ENCODE measurements around the gene ZBTB4. TPM values are rescaled to one million over a fixed set of nuclear protein-coding genes. Genes with fewer than 3 reads are reported as not detected.

Gene ZBTB4
- polyA plus RNA-seq = 8.0 and 9.2 TPM in 2 replicates
- 19.2 and 20.3 TPM in 2 replicates for polyA minus RNA-seq

- no peaks in the 10 kb centered on the region for H3F3A ChIP-seq (ENCODE audit: insufficient read depth, low read length, poor library complexity, severe bottlenecking)
- H3K9me3 ChIP-seq (ENCODE audit: low read length) = no peaks in the 10 kb centered on the region
- H3K9ac ChIP-seq (ENCODE audit: low read length) = peak within 1 kb of the TSS; percentile 98
- no peaks in the 10 kb centered on the region for H3K27me3 ChIP-seq (ENCODE audit: insufficient read depth, low read depth, low read length)
- H3K4me3 ChIP-seq (ENCODE audit: low read length) = peak within 1 kb of the TSS; percentile 91
- peak within 1 kb of the TSS; percentile 94 for H3K4me2 ChIP-seq (ENCODE audit: low read length)
- H3K9me2 ChIP-seq (ENCODE audit: insufficient read depth, low read length) = no peaks in the 10 kb centered on the region
- peak within 1 kb of the TSS; percentile 97 for H3K27ac ChIP-seq (ENCODE audit: low read length)
- TF ChIP-seq RAD21 (conservative IDR thresholded peaks at IDR 0.05) (peak; percentile 33), EZH2 (IDR thresholded peaks at IDR 0.05; ENCODE audit: borderline replicate concordance, insufficient read depth, low read length, poor library complexity, severe bottlenecking) (no peak), MXI1 (conservative IDR thresholded peaks at IDR 0.05; ENCODE audit: poor library complexity, severe bottlenecking) (peak; percentile 55), REST (IDR thresholded peaks at IDR 0.05; ENCODE audit: borderline replicate concordance) (peak; percentile 67), TAF1 (IDR thresholded peaks at IDR 0.05; ENCODE audit: low read depth) (no peak), SMC3 (conservative IDR thresholded peaks at IDR 0.05; ENCODE audit: poor library complexity) (no peak), EP300 (conservative IDR thresholded peaks at IDR 0.05; ENCODE audit: poor library complexity, severe bottlenecking) (peak; percentile 24), CTCF (IDR thresholded peaks at IDR 0.05; ENCODE audit: poor library complexity, severe bottlenecking) (no peak), POLR2AphosphoS5 (IDR thresholded peaks at IDR 0.05) (peak; percentile 83)
- no peaks in the 10 kb centered on the region for H3K36me3 ChIP-seq (ENCODE audit: insufficient read depth, low read length)
- H2AFZ ChIP-seq (ENCODE audit: low read depth, low read length) = peak within 1 kb of the TSS; percentile 60
- no peaks in the 10 kb centered on the region for H4K20me1 ChIP-seq (ENCODE audit: insufficient read depth)
- peaks cover 50% of the 10 kb centered on the region for H3K79me2 ChIP-seq (replicated peaks; ENCODE audit: insufficient read depth, low read length)
These were observed at the start of gene ZBTB4 for GRCh38 chr17:7479213-7480088. TSS of gene ZBTB4 (minus strand) at chr17:7479631. CDS start at chr17:7466801, 12,830 bp downstream.

GRCh38 chr17:7528842-7529241 lies 49.4 kb upstream of the ZBTB4 start:
- no peak overlapping the region for H3K27ac ChIP-seq (ENCODE audit: low read length)
- TF ChIP-seq MXI1 (conservative IDR thresholded peaks at IDR 0.05; ENCODE audit: poor library complexity, severe bottlenecking) (no peak), SMC3 (conservative IDR thresholded peaks at IDR 0.05; ENCODE audit: poor library complexity) (no peak), POLR2AphosphoS5 (IDR thresholded peaks at IDR 0.05) (no peak), REST (IDR thresholded peaks at IDR 0.05; ENCODE audit: borderline replicate concordance) (no peak), CTCF (IDR thresholded peaks at IDR 0.05; ENCODE audit: poor library complexity, severe bottlenecking) (no peak), TAF1 (IDR thresholded peaks at IDR 0.05; ENCODE audit: low read depth) (no peak), RAD21 (conservative IDR thresholded peaks at IDR 0.05) (no peak)

More at GRCh38 chr17:7528842-7529241, 49.4 kb upstream of the ZBTB4 start:
- no peaks in the 10 kb centered on the region for H3F3A ChIP-seq (ENCODE audit: insufficient read depth, low read length, poor library complexity, severe bottlenecking)
- H4K20me1 ChIP-seq (ENCODE audit: insufficient read depth) = no peaks in the 10 kb centered on the region
- no peaks in the 10 kb centered on the region for H3K36me3 ChIP-seq (ENCODE audit: insufficient read depth, low read length)
- no peak overlapping the region for H3K9ac ChIP-seq (ENCODE audit: low read length)
- H3K4me2 ChIP-seq (ENCODE audit: low read length) = no peak overlapping the region
- no peak overlapping the region for H2AFZ ChIP-seq (ENCODE audit: low read depth, low read length)
- H3K27me3 ChIP-seq (ENCODE audit: insufficient read depth, low read depth, low read length) = no peaks in the 10 kb centered on the region
- no peaks in the 10 kb centered on the region for H3K9me3 ChIP-seq (ENCODE audit: low read length)
- no peaks in the 10 kb centered on the region for H3K79me2 ChIP-seq (replicated peaks; ENCODE audit: insufficient read depth, low read length)
- H3K9me2 ChIP-seq (ENCODE audit: insufficient read depth, low read length) = no peaks in the 10 kb centered on the region
- H3K4me3 ChIP-seq (ENCODE audit: low read length) = no peak overlapping the region

Data from neural cell (in vitro differentiated cells).